MM.1S (cell line): ENCODE measurements around the gene KRTAP10-5.
"Not testable (repeated sequence)": the region's sequence is repeated elsewhere in the genome, so short reads cannot be mapped to it uniquely, and the experiment has no call there.

Experiments used
- DNase-seq: peaks from one replicate; pipeline ENCODE4 v3.0.0-alpha.2; 2015
- H2AFZ ChIP-seq: fragments of 300-600 bp; sonication (generic); 2 replicates; pipeline ENCODE4 v1.6.0; 2016; ENCODE audit warnings: antibody characterized with exemption, low read length
- H3F3A ChIP-seq: fragments of 300-600 bp; sonication (generic); 2 replicates; pipeline ENCODE4 v1.6.1; 2016; ENCODE audit warnings: mild to moderate bottlenecking, antibody characterized with exemption, low read length, moderate library complexity, mixed read lengths; ENCODE audit not compliant: insufficient read depth
- H3K27ac ChIP-seq: fragments of 300-600 bp; sonication (generic); 2 replicates; pipeline ENCODE4 v1.5.1; 2016; ENCODE audit warnings: mild to moderate bottlenecking, low read length
- H3K27me3 ChIP-seq: fragments of 300-600 bp; sonication (generic); replicated peaks from 2 replicates; pipeline ENCODE4 v1.6.0; 2016; ENCODE audit warnings: low read length; ENCODE audit not compliant: insufficient read depth
- H3K36me3 ChIP-seq: fragments of 300-600 bp; sonication (generic); replicated peaks from 2 replicates; pipeline ENCODE4 v1.6.1; 2016; ENCODE audit warnings: mild to moderate bottlenecking, low read length, mixed read lengths; ENCODE audit not compliant: insufficient read depth
- H3K4me1 ChIP-seq: fragments of 300-600 bp; sonication (generic); 2 replicates; pipeline ENCODE4 v1.6.1; 2016; ENCODE audit warnings: low read length, mixed read lengths
- H3K4me2 ChIP-seq: fragments of 300-600 bp; sonication (generic); 2 replicates; pipeline ENCODE4 v1.6.0; 2016; ENCODE audit warnings: low read depth, low read length
- H3K4me3 ChIP-seq: fragments of 300-600 bp; sonication (generic); 2 replicates; pipeline ENCODE4 v1.5.1; 2016; ENCODE audit warnings: low read length, mixed read lengths
- H3K79me2 ChIP-seq: fragments of 300-600 bp; sonication (generic); 2 replicates; pipeline ENCODE4 v1.6.1; 2016; ENCODE audit warnings: mixed run types, low read length, mixed read lengths
- H3K9ac ChIP-seq: fragments of 300-600 bp; sonication (generic); 2 replicates; pipeline ENCODE4 v1.6.1; 2016; ENCODE audit warnings: low read length, mixed read lengths
- H3K9me2 ChIP-seq: fragments of 300-600 bp; sonication (generic); replicated peaks from 2 replicates; pipeline ENCODE4 v1.6.1; 2016; ENCODE audit warnings: mild to moderate bottlenecking, low read length, mixed read lengths; ENCODE audit not compliant: insufficient read depth
- H3K9me3 ChIP-seq: fragments of 300-600 bp; sonication (generic); replicated peaks from 2 replicates; pipeline ENCODE4 v1.6.1; 2016; ENCODE audit warnings: mild to moderate bottlenecking, low read length, mixed read lengths; ENCODE audit not compliant: insufficient read depth
- H4K20me1 ChIP-seq: fragments of 300-600 bp; sonication (generic); 2 replicates; pipeline ENCODE4 v1.6.1; 2016; ENCODE audit warnings: mild to moderate bottlenecking, low read length, moderate library complexity, mixed read lengths; ENCODE audit not compliant: insufficient read depth
- CTCF ChIP-seq: fragments of 300-600 bp; sonication (generic); IDR thresholded peaks from 2 replicates; pipeline ENCODE4 v1.5.1; 2016; ENCODE audit warnings: antibody characterized with exemption, low read length, mixed read lengths
- EZH2 ChIP-seq: fragments of 300-600 bp; sonication (generic); optimal IDR thresholded peaks from 2 replicates; pipeline ENCODE3; 2017; ENCODE audit warnings: low read depth, mild to moderate bottlenecking, antibody characterized with exemption, low read length, mixed read lengths
- EZH2phosphoT487 ChIP-seq: fragments of 300-600 bp; sonication (generic); IDR thresholded peaks from 2 replicates; pipeline ENCODE4 v1.6.1; 2018; ENCODE audit warnings: antibody characterized with exemption, low read length

KRTAP10-5 gene

GRCh38 chr21:44580231-44580821 is at the start of gene KRTAP10-5:
Gene KRTAP10-5 (minus strand): TSS chr21:44580604. CDS start chr21:44580578, 26 bp downstream.
- H3K9me2 ChIP-seq, H3K9me3 ChIP-seq, H4K20me1 ChIP-seq, H3K9ac ChIP-seq, H3K36me3 ChIP-seq, H3K4me3 ChIP-seq, H3K4me1 ChIP-seq, H3K79me2 ChIP-seq, H3F3A ChIP-seq, DNase-seq, H3K27ac ChIP-seq, H2AFZ ChIP-seq, H3K4me2 ChIP-seq: not testable (repeated sequence)
- H3K27me3 ChIP-seq: peaks cover 100% of the 10 kb centered on the region

GRCh38 chr21:44628707-44629391 is 48.4 kb upstream of the KRTAP10-5 start:
- Histone ChIP-seq H3K9ac (no peak overlapping the region), H4K20me1 (no peaks in the 10 kb centered on the region), H3K4me3 (no peak overlapping the region), H3K27me3 (peaks cover 64% of the 10 kb centered on the region), H3K27ac (no peak overlapping the region), H3K4me1 (no peaks in the 10 kb centered on the region), H3F3A (no peaks in the 10 kb centered on the region), H3K36me3 (no peaks in the 10 kb centered on the region), H3K9me2 (no peaks in the 10 kb centered on the region), H3K4me2 (no peak overlapping the region), H3K79me2 (no peaks in the 10 kb centered on the region), H3K9me3 (no peaks in the 10 kb centered on the region), H2AFZ (no peak overlapping the region)
- TF ChIP-seq EZH2 (no peak), EZH2phosphoT487 (no peak), CTCF (no peak)
- DNase-seq: no peak

GRCh38 chr21:44627831-44628233 is 47.4 kb upstream of the KRTAP10-5 start:
- peaks cover 55% of the 10 kb centered on the region for H3K27me3 ChIP-seq
- H3K4me3 ChIP-seq, H2AFZ ChIP-seq, H3K36me3 ChIP-seq, H4K20me1 ChIP-seq, H3K9me2 ChIP-seq, H3K9ac ChIP-seq, H3K79me2 ChIP-seq, H3K4me2 ChIP-seq, H3F3A ChIP-seq, DNase-seq, H3K9me3 ChIP-seq, H3K27ac ChIP-seq, H3K4me1 ChIP-seq: not testable (repeated sequence)

- H3K4me3 ChIP-seq, H3K4me2 ChIP-seq, H3K79me2 ChIP-seq, H3K27ac ChIP-seq, H2AFZ ChIP-seq, DNase-seq, H3K9ac ChIP-seq, H3K9me3 ChIP-seq, H3K4me1 ChIP-seq, H3K36me3 ChIP-seq, H3F3A ChIP-seq, H3K9me2 ChIP-seq, H4K20me1 ChIP-seq: not testable (repeated sequence)
- H3K27me3 ChIP-seq: peaks cover 50% of the 10 kb centered on the region
Measured at GRCh38 chr21:44627181-44627822, 46.9 kb upstream of the KRTAP10-5 start.
